ENCODE measurements around the gene CCDC93.

DNA sequence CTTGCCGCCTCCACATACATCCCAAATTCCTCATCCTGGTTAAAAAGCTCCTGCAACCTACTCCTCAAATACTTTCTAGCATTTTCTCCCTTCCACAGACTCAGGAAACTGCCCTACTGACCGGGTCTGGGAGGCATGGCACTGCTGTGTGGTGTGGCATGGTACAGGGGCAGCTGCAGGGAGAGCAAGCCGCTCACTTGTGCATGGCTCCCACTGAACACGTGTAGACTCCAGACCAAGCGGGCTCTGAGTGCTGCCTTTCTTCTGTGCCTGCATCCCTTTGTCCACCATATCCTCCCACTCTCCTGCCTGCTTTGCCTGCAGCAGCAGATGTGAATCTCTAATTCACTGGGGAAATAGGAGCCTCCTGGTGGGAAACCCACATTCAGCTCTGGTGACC is 72.2 kb downstream of the CCDC93 start:
- no peak for TF ChIP-seq EZH2 (IDR thresholded peaks at IDR 0.05; ENCODE audit: insufficient read depth, poor library complexity, severe bottlenecking)
- no peak for TF ChIP-seq EZH2phosphoT487 (IDR thresholded peaks at IDR 0.05; ENCODE audit: insufficient read depth, low read depth)
